Muscle of leg (tissue), 11 donors: ENCODE results near the gene DPM1. TPM values are rescaled to one million over a fixed set of nuclear protein-coding genes. Genes with fewer than 3 reads are reported as not detected.

Experiments
- DNase-seq: peaks from one replicate; pipeline ENCODE4 v3.0.0; 2013
- H3K27ac ChIP-seq: one replicate; pipeline ENCODE4 v1.5.1; 2013; ENCODE audit warnings: mild to moderate bottlenecking, low read length, control low read depth
- H3K27me3 ChIP-seq: one replicate; pipeline ENCODE4 v1.6.1; 2013; ENCODE audit warnings: low read length; ENCODE audit not compliant: control insufficient read depth, insufficient read depth
- H3K36me3 ChIP-seq: one replicate; pipeline ENCODE4 v1.6.1; 2013; ENCODE audit warnings: low read length; ENCODE audit not compliant: control insufficient read depth, insufficient read depth
- H3K4me1 ChIP-seq: one replicate; pipeline ENCODE4 v1.6.1; 2013; ENCODE audit warnings: low read length; ENCODE audit not compliant: control insufficient read depth, insufficient read depth
- H3K4me3 ChIP-seq: one replicate; pipeline ENCODE4 v1.5.1; 2013; ENCODE audit warnings: low read length, control low read depth
- H3K9me3 ChIP-seq: replicated peaks from 2 replicates; pipeline ENCODE4 v1.6.1; 2013; ENCODE audit warnings: low read depth, low read length; ENCODE audit not compliant: control insufficient read depth
- WGBS: methylation state at CpG from one replicate; pipeline ENCODE4 v1.1.5; 2013; ENCODE audit warnings: missing lambda C conversion rate; ENCODE audit not compliant: insufficient coverage; 5-methylcytosine and 5-hydroxymethylcytosine counted together
- polyA plus RNA-seq, 8 donors: library from polyadenylated mRNA; unstranded; fragments of 120-200 nt; gene quantifications; one replicate each; pipeline versions ENCODE4 v1.2.1 to v1.2.3, GENCODE V29; 2013; ENCODE audit warnings: inconsistent platforms in 1 of 8, low replicate concordance in 1 of 8; ENCODE audit not compliant: insufficient read length in 8 of 8, insufficient read depth in 1 of 8
- total RNA-seq: library from RNA; stranded (reverse); fragments of 120-200 nt; gene quantifications from one replicate; pipeline ENCODE4 v1.2.4, GENCODE V29; 2013

Gene DPM1
- total and polyA plus RNA-seq, 9 donors = 41.1 to 52.3 (median 46.0) TPM

GRCh38 chr20:50959543-50960126 lies 1.3 kb upstream of the DPM1 start:
- DNase-seq = no peak
- Histone ChIP-seq H3K36me3 (peaks cover 13% of the 10 kb centered on the region), H3K4me1 (peaks cover 19% of the 10 kb centered on the region), H3K27ac (no peak overlapping the region), H3K27me3 (no peaks in the 10 kb centered on the region), H3K4me3 (peak overlapping the region; percentile 89), H3K9me3 (no peaks in the 10 kb centered on the region)
- 51% methylated on average over 22 of the region's 25 CpGs for WGBS

DNA sequence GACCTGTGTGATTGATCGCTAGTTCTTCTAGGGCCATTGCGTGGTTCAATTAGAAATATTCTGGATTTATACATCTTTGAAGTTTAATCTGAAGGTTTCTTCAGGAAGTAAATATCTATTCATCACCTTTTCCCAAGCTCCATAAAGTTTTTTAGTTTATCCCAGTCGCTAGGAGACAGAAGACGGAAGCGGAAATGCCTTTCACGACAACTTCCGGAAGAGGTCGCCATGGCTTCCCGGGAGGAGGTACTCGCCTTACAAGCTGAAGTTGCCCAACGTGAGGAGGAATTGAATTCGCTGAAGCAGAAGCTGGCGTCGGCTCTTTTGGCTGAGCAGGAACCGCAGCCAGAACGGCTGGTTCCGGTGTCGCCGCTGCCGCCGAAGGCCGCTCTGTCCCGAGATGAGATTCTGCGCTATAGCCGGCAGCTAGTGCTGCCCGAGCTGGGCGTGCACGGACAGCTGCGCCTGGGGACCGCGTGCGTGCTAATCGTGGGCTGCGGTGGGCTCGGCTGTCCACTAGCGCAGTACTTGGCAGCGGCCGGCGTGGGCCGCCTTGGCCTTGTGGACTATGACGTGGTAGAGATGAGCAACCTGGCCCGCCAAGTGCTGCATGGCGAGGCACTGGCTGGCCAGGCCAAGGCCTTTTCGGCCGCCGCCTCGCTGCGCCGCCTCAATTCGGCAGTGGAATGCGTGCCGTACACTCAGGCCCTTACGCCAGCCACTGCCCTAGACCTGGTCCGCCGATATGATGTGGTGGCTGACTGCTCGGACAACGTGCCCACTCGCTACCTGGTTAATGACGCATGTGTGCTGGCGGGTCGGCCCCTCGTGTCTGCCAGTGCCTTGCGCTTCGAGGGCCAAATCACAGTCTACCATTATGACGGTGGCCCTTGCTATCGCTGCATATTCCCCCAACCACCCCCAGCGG lies 547 bp upstream of the DPM1 start, which contains the start of gene MOCS3:
Gene MOCS3 (plus strand): TSS at position 204 of the 928 bp plus-strand sequence. CDS start 25 bp downstream, at position 229.
- WGBS = under 1% methylated on average over 63 of the region's 67 CpGs

DNA sequence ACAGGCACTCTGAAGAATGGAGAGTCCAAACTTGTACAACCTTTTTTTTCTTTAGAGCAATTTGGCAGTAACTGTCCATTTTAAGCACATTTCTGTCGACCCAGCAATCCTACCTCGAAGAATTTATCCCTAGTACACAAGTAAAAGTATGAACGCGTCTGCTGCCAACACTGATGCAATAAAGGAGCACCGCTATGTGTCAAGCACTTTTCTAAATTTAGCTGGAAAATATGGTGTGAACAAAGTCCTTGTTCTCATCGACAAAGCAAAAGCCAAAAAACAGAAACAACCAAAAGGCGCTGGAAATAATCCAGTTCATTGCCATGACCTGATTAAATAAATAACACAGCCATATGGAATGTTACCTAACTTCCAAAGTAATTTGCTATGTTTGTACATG lies 1.1 kb downstream of the DPM1 start:
- no peak overlapping the region for H3K27ac ChIP-seq
- peak; percentile 4 for DNase-seq
- H3K4me3 ChIP-seq = peak overlapping the region; percentile 89
- H3K36me3 ChIP-seq = peaks cover 16% of the 10 kb centered on the region
- H3K27me3 ChIP-seq = no peaks in the 10 kb centered on the region
- peaks cover 19% of the 10 kb centered on the region for H3K4me1 ChIP-seq
- no peaks in the 10 kb centered on the region for H3K9me3 ChIP-seq
- no CpG with 5 or more reads among the region's 7 CpGs for WGBS

More for the DNA sequence above, 547 bp upstream of the DPM1 start, which contains the start of gene MOCS3:
- DNase-seq = peak; percentile 97
- Histone ChIP-seq H3K4me1 (peaks cover 19% of the 10 kb centered on the region), H3K9me3 (no peaks in the 10 kb centered on the region), H3K27me3 (no peaks in the 10 kb centered on the region), H3K27ac (peak within 1 kb of the TSS; percentile 92), H3K36me3 (peaks cover 13% of the 10 kb centered on the region), H3K4me3 (peak within 1 kb of the TSS; percentile 89)

- Histone ChIP-seq H3K4me3 (no peak overlapping the region), H3K27me3 (no peaks in the 10 kb centered on the region), H3K9me3 (no peaks in the 10 kb centered on the region), H3K27ac (no peak overlapping the region), H3K4me1 (peaks cover 10% of the 10 kb centered on the region), H3K36me3 (peaks cover 21% of the 10 kb centered on the region)
- no peak for DNase-seq
These were observed 4.5 kb downstream of the DPM1 start for GRCh38 chr20:50953821-50954220.

- H3K9me3 ChIP-seq = no peaks in the 10 kb centered on the region
- H3K4me1 ChIP-seq = peaks cover 10% of the 10 kb centered on the region
- no CpG with 5 or more reads among the region's 2 CpGs for WGBS
- DNase-seq = no peak
- peaks cover 25% of the 10 kb centered on the region for H3K36me3 ChIP-seq
- no peaks in the 10 kb centered on the region for H3K27me3 ChIP-seq
- H3K4me3 ChIP-seq = no peak overlapping the region
- H3K27ac ChIP-seq = no peak overlapping the region
These were observed 5.1 kb downstream of the DPM1 start for GRCh38 chr20:50953196-50953595.

DNA sequence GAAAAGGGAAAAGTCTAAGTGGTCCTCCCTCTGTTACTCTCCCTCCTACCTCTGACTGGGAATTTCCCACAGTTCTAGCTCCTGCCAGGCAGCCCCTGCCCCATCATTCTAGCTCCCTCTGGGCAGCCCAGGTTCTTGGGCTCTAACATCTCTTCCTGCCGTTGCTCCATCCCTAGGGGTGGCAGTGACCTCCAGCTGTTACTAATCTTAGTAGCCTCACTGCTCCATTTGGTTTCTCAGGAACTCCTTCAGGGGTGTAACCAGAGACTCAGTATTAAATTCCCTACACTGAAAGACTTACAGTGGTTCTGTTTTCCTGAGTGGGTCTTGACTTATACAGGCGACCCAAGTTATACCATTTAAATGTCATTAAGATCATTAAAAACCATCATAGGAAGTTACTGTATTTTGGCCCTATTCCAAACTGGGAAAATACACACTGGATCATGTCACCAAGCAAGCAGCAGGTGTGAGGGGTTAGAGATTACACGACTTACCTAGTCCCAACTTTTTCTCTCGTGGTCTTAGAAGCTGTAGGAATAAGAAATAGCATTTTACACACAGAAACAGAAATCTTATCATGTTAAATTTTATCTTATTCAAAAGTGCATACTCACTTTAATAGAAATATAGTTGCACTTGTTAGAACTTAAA lies 10.1 kb downstream of the DPM1 start:
- Histone ChIP-seq H3K4me3 (no peak overlapping the region), H3K36me3 (peaks cover 52% of the 10 kb centered on the region), H3K4me1 (peaks cover 3% of the 10 kb centered on the region), H3K9me3 (no peaks in the 10 kb centered on the region), H3K27me3 (no peaks in the 10 kb centered on the region), H3K27ac (no peak overlapping the region)
- WGBS = 8% methylated on average over 1 of the region's 4 CpGs
- peak; percentile 6 for DNase-seq

DNA sequence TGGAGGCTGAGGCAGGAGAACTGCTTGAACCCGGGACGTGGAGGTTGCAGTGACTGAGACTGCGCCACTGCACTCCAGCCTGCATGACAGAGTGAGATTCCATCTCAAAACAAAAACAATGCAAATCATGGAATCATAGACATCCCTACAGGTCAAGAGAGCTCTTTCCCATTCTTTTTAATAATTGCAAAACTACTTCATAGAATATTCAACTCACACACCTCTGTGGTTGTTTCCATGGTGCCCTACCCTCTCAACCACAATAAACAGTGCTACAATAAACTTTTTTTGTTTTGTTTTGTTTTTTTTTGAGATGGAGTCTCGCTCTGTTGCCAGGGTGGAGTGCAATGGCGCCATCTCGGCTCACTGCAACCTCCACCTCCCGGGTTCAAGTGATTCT lies 15.3 kb downstream of the DPM1 start:
- H3K36me3 ChIP-seq = peaks cover 58% of the 10 kb centered on the region
- WGBS = 97% methylated on average over 3 of the region's 7 CpGs
- no peak overlapping the region for H3K4me3 ChIP-seq
- no peaks in the 10 kb centered on the region for H3K27me3 ChIP-seq
- no peak overlapping the region for H3K27ac ChIP-seq
- peaks cover 2% of the 10 kb centered on the region for H3K4me1 ChIP-seq
- no peaks in the 10 kb centered on the region for H3K9me3 ChIP-seq
- no peak for DNase-seq

DNA sequence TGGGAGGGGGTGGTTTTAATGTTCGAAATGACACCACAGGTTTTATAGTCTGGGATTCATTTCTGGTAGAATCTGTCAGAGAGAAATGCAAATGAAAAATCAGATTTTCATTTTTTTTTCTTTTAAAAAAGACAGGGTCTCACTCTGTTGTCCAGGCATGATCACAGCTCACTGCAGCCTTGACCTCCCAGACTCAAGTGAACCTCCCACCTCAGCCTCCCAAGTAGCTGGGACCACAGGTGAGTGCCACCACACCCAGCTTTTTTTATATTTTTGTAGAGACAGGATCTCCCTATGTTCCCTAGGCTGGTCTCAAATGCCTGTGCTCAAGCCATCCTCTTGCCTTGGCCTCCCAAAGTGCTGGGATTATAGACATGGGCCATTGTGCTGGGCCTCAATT lies 24.7 kb downstream of the DPM1 start:
- Histone ChIP-seq H3K9me3 (no peaks in the 10 kb centered on the region), H3K4me3 (no peak overlapping the region), H3K36me3 (peaks cover 16% of the 10 kb centered on the region), H3K4me1 (peaks cover 12% of the 10 kb centered on the region), H3K27ac (no peak overlapping the region), H3K27me3 (no peaks in the 10 kb centered on the region)
- whole genome bisulfite sequencing = no CpG with 5 or more reads among the region's 1 CpG
- DNase-seq = no peak

DNA sequence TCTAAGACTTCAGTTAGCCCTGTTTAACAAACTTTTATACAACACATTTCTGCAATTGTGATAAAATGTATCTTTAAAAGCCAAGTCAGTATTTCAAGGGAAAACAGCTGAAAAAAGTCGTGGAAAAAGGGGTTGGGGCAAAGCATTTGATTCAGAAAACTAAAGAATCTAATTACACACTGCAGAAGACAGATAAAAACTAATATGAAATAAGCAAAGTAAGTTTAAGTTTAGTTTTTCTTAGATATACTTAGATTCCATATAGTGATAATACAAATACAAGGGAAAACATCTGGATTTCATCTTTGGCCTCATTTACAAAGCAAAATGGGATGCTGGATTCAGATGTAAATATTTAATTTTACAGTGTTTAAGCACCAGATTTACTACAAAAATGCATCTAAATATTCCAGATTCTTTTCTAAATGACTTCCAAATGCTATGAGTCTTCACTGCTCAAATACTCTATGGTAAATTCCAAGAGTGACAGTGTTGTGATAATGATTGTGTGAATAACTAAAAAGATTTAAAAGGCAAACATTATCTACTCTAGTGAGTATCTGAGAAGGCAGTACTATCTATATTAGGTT lies 25.5 kb downstream of the DPM1 start:
- no peaks in the 10 kb centered on the region for H3K9me3 ChIP-seq
- peak; percentile 36 for DNase-seq
- no peak overlapping the region for H3K27ac ChIP-seq
- no peaks in the 10 kb centered on the region for H3K27me3 ChIP-seq
- H3K36me3 ChIP-seq = peaks cover 14% of the 10 kb centered on the region
- H3K4me3 ChIP-seq = no peak overlapping the region
- WGBS = no CpG with 5 or more reads among the region's 1 CpG
- H3K4me1 ChIP-seq = peaks cover 15% of the 10 kb centered on the region
